ENCODE results near the gene ZNF813.

The ZNF813 gene

DNA sequence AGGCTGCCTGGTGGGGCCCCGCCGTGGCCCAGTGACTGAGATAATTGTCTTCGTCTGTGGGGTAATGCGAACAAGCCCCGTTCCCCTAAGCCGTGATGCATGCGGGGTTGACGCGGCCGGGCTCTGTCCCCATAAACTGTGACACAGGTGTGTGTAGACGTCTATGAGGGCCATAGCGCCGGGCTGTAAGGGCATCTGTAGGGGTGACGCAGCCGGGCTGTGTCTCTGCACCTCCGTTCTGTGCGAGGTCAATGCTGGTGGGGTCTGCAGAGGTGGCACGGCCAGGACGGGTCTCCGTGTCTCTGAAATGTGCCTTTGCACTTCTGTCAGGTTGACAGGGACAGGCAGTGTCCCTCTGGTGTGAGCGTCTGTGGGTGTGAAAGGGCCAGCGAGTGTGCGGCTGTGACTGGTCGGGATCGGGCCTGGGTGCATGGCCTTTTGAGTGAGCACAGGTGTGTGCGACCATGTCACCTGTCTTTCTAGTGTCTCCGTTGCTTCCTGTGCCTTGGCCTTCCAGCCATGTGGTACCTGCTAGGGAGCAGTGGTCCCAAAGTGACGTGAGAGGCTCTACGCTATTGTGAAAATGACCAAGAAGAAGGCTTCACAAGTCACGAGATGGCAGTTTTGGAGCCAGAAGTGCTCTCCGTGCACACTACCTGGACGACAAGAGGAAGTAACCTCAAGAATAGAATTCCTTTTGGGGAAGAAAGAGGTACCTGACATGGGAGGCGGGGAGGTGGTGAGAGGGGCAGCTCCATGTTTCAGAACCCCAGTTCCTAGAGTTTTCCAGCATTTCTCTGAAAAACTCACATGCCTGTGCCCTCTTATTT lies 54.1 kb downstream of the ZNF813 start:
- TF ChIP-seq POLR2A (IDR thresholded peaks at IDR 0.05; ENCODE audit: low read depth, low read length): no peak
- FAIRE-seq (no peak), DNase-seq (ENCODE audit: insufficient read length, low spot score) (no peak)

DNA sequence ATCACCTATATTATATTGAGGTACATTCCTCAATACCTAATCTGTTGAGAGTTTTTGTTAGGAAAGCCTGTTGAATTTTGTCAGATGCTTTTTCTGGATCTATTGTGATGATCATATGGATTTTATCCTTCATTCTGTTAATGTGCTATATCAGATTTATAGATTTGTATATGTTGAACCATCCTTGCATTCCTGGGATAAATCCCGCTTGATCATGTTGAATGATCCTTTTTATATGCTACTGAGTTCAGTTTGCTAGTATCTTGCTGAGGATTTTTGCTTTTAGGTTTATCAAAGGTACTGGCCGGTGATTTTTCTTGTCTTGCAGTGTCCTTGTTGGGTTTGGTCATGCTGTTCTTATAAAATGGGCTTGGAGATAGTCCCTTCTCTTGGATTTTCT lies 58.4 kb downstream of the ZNF813 start:
- FAIRE-seq (no peak), DNase-seq (ENCODE audit: insufficient read length, low spot score) (no peak)
- no peak for TF ChIP-seq POLR2A (IDR thresholded peaks at IDR 0.05; ENCODE audit: low read depth, low read length)

DNA sequence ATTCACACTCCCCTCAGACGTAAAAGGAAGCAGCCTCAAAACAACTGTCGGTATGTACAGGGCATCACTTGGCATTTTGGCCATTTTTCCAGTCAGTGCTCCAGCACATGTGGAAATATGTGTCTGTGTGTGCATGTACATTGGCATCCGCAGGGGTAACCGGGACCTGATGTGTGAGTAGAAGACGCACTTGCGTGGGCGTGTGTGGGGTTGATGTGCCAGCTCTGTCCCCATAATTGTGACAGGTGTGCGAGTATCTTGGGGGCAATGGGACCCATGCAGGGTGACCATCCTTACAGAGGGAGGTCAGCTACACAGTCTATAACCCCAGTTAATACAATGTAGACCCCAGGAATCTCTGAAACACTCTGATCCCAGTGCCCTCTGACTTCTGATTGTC lies 63.1 kb downstream of the ZNF813 start:
- no peak for TF ChIP-seq POLR2A (IDR thresholded peaks at IDR 0.05; ENCODE audit: low read depth, low read length)
- DNase-seq (ENCODE audit: insufficient read length, low spot score): no peak
- FAIRE-seq: no peak

DNA sequence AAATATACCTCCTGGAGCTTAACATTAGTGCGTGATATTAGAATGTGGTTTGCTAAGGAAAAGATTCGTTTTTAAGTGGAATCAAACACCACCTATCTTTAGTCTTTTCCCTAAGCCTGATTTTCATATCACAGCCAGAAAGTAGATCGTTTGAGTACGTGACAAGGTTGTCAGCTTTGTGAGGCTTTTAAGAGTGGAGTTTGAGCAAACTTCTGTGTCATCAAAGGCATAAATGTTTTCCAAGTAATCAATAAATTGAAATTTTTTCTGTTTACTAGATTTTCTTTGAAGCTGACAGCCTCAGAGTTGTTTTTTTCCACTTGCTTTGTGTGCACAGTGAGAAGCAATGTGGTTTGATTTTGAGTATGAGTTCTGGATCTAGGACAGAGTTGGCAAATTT lies 63.9 kb downstream of the ZNF813 start:
- DNase-seq (ENCODE audit: insufficient read length, low spot score) (no peak), FAIRE-seq (no peak)
- no peak for TF ChIP-seq POLR2A (IDR thresholded peaks at IDR 0.05; ENCODE audit: low read depth, low read length)

DNA sequence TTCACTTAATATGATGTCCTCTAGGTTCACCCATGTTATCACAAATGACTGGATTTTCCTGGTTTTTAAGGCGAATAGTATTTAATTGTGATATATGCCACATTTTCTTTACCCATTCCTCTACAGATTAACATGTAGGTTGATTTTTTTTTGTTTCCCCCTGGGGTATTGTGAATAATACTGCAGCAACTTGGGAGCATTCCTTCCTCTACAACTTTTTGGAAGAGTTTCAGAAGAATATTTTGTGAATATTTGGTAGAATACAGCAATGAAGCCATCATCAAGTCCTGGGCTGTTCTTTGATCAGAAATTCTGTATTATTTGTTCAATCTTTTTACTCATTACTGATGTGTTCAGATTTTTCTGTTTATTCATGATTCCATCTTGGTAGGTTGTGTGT lies 64.8 kb downstream of the ZNF813 start:
- DNase-seq (ENCODE audit: insufficient read length, low spot score): no peak
- FAIRE-seq: no peak
- TF ChIP-seq POLR2A (IDR thresholded peaks at IDR 0.05; ENCODE audit: low read depth, low read length): no peak

DNA sequence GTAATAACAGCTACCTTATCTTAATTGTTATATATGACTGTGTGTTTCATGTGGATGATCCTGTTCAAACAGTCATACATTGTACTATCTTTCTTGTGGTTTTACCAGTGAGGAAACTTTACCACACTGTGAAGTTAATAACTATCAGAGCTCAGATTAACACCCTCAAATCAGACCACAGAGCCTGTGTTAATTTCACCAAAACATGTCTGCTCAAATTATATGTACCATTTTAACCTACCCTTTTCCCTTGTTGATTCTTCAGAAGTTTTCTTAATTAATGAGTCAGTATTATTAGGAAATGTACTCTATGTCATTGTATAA lies 68.7 kb downstream of the ZNF813 start:
- TF ChIP-seq POLR2A (IDR thresholded peaks at IDR 0.05; ENCODE audit: low read depth, low read length): no peak
- no peak for DNase-seq (ENCODE audit: insufficient read length, low spot score)
- no peak for FAIRE-seq

DNA sequence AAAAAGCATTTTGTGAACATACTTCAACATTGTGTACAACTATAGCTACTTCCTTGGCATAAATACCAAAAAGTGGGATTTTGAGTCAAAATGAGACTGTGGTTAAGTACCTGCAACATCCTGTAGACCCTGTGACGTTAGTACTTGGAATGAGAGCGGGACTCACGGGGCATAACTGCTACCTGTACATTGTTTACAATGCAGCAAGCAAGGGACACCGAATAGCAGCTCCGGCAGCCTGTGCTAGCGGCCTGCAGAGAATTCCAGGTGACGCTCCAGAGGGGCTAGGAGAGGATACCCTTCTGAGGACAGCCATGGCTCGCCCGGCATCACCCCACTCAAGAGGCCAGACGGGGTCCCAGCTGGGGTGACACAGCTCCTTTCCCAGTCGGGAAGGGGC lies 69.6 kb downstream of the ZNF813 start:
- no peak for TF ChIP-seq POLR2A (IDR thresholded peaks at IDR 0.05; ENCODE audit: low read depth, low read length)
- FAIRE-seq (no peak), DNase-seq (ENCODE audit: insufficient read length, low spot score) (no peak)

DNA sequence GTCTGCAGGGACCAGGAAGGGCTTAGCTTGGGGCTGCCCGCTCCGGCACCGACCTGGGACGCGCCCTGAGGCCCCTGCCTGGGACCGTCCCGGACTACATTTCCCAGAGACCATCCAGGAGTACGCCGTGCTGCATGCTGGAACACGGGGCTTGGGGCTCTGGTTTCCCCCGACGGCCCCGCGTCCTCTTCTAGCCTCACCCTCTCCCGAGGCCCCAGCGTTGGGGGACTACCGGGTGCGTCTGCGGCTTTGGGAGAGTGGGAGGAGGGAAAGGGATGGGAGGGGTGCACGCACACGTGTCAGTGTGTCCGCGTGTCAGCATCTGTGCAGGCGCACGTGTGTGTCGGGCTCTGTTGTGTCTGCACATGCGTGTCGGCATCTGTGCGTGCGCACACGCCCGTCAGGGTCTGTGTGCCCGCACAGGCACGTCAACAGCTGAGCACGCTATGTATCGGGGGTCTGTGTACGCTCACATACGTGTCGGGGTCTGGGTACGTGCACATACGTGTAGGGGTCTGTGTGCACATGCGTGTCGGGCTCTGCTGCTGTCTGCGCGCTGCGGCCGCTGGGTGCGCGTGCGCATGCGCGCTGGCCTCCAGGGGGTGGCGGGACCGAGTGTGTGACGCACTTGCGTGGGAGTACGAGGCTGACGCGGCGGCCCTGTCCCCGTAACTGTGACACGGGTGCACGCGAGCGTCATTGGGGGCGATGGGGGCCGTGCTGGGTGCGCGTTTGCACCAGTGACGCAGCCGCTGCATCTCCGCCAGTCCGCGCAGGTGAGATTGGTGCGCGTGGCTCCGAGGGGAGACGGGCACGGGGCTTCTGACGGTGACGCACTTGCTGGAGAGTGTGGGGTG lies 70.2 kb downstream of the ZNF813 start, which contains the start of gene ZNF331:
ZNF331 (plus strand) TSS at position 625 of the 857 bp plus-strand sequence. CDS start 31,232 bp downstream, outside the sequence.
- FAIRE-seq (no peak), DNase-seq (ENCODE audit: insufficient read length, low spot score) (no peak)
- peak; percentile 51; the same call in 1 of the 2 replicates for TF ChIP-seq POLR2A (IDR thresholded peaks at IDR 0.05; ENCODE audit: low read depth, low read length)

DNA sequence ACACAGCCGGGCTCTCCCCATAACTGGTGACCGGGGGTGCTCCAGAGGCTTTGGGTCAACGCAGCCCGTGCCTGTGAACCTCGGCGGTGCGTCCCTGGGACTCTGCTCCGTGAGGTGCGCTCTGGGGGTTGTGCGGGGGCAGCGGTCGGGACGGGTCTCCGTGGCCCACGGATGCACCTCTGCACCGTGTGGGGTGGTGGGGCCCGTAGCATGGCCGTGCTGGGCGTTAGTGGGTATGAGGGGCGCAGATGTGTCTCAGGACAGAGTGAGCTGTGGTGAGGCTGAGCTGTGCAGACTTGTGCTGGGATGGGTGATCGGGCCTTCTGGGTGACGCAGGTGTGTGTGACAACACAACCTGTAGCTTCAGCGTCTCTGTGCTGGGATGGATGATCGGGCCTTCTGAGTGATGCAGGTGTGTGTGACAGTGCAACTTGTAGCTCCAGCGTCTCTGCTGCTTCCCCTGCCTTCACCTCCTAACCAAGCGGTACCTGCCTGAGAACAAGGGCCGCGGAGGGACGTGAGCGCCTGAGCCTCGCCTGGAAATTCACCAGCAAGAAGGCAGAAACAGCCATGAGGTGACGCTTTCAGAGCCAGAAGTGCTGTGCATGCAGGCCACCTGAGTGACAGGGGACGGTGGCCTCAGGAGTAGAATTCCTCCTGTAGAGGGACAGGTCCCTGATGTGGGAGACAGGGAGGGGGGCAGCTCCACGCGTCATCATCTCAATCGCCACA lies 71.0 kb downstream of the ZNF813 start:
- FAIRE-seq (no peak), DNase-seq (ENCODE audit: insufficient read length, low spot score) (no peak)
- no peak for TF ChIP-seq POLR2A (IDR thresholded peaks at IDR 0.05; ENCODE audit: low read depth, low read length)

DNA sequence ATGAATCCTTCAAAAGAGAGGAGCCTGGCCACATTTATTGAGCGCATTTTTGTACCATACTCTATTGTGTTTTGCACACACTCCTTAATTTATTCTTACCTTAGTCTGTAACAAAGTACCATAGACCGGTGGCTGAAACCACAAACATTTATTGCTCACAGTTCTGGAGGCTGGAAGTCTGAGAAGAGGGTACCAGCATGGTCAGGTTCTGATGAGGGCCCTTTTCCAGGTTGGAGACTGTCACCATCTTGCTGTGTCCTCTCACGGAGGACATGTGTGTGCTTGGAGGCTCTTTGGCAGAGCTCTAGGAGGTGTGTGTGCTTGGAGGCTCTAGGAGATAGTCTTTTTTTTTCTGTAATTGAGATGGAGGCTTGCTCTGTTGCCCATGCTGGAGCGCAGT lies 72.6 kb downstream of the ZNF813 start:
- DNase-seq (ENCODE audit: insufficient read length, low spot score) (no peak), FAIRE-seq (no peak)

DNA sequence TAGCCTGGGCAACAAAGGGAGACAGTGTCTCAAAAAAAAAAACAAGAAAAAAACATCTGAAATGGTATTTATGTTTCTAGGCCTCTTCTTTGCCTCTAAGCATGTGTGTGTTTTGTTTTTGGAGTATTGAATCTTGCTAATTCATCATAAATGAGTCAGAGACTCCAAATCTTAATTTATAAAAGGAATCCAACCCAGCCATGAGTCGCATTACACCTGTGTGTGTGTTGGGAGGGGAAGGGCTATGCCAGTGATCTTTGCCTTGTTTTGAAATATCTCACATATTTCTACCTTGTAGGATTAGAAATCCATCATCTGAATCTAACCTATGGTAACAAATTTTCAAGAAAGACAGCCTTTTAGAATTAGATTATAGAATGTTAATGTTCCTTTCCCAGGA lies 74.4 kb downstream of the ZNF813 start:
- FAIRE-seq: no peak
- no peak for TF ChIP-seq POLR2A (IDR thresholded peaks at IDR 0.05; ENCODE audit: low read depth, low read length)
- peak; percentile 26 for DNase-seq (ENCODE audit: insufficient read length, low spot score)

More for the DNA sequence above, 72.6 kb downstream of the ZNF813 start:
- no peak for TF ChIP-seq POLR2A (IDR thresholded peaks at IDR 0.05; ENCODE audit: low read depth, low read length)

DNA sequence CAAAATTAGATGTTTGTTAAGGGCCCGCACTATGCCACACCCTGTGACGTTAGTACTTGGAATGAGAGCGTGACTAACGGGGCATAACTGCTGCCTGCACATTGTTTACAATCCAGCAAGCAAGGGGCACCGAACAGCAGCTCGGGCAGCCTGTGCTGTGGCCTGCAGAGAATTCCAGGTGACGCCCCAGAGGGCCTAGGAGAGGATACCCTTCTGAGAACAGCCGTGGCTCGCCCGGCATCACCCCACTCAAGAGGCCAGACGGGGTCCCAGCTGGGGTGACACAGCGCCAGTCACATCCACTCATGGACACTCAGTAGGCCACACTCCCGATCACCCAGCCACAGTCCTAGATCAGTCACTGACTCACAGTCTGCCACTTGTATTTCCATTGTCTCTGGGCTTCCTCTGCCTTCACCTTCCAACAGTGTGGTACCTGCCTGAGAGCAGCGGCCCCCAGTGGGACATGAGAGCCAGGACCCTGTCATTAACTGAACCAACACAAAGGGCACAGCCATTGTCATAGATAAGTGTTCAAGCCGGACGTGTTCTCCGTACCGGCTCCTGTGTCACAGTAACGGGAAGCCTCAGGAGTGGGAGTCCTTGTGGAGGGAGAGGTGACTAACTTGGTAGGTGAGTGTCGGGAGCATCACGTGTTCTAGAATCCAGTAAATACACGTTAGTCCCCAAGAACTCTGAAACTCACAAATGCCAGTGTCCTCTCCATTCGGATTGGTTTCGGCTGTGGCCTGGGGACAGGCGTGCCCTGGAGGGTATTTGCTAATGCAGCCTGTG lies 77.9 kb downstream of the ZNF813 start:
- TF ChIP-seq POLR2A (IDR thresholded peaks at IDR 0.05; ENCODE audit: low read depth, low read length): peak; percentile 35; the same call in 1 of the 2 replicates
- FAIRE-seq (peak; percentile 70), DNase-seq (ENCODE audit: insufficient read length, low spot score) (peak; percentile 92)

Measured in H54 (cell line).